C4-2B (cell line): ENCODE data around the gene KIAA1755.

Experiments used
- H3K27ac ChIP-seq: fragments of 450-650 bp; 2 replicates; pipeline ENCODE4 v1.5.1; 2017
- ZFX ChIP-seq: fragments of 450-650 bp; IDR thresholded peaks from 2 replicates; pipeline ENCODE4 v1.6.1; 2017
- TF ChIP-seq, protein P1 (sequence below): fragments of 450-650 bp; conservative IDR thresholded peaks from 2 replicates; pipeline ENCODE4 v1.5.1; 2017; ENCODE audit warnings: mild to moderate bottlenecking

Gene KIAA1755

DNA sequence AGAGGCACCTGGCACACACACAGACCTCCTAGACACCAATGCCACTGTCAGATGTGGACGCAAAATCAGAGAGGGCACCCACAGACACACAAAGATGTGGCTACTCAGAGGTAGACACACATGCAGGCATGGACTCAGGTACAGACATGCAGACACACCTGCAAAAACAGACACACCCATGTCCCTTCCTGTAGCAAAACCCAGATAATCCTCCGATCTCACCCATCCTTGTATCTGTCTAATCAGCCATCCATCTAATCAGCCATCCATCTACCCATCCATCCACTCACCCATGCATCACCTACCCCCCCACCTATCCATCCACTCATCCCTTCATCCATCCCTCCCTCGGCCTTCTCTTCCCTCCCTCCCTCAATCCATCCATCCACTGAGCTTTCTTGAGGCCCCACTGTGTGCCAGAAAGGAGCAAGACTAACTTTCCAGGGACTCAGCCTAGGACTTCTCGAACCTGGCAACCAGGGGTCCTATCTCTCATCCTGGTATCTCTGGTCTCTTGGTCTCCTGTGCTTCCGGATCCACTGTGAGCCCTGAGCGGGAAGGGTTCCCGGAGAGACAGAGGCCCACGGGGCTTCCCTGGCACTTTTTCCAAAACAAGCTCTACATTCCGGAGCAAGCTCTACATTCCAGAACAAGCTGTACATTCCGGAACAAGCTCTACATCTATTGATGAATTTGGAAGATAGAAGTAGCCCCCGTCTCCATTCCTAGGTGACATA is 94.4 kb downstream of the KIAA1755 start:
- no peak for TF ChIP-seq ZFX
- TF ChIP-seq, protein P1, sequence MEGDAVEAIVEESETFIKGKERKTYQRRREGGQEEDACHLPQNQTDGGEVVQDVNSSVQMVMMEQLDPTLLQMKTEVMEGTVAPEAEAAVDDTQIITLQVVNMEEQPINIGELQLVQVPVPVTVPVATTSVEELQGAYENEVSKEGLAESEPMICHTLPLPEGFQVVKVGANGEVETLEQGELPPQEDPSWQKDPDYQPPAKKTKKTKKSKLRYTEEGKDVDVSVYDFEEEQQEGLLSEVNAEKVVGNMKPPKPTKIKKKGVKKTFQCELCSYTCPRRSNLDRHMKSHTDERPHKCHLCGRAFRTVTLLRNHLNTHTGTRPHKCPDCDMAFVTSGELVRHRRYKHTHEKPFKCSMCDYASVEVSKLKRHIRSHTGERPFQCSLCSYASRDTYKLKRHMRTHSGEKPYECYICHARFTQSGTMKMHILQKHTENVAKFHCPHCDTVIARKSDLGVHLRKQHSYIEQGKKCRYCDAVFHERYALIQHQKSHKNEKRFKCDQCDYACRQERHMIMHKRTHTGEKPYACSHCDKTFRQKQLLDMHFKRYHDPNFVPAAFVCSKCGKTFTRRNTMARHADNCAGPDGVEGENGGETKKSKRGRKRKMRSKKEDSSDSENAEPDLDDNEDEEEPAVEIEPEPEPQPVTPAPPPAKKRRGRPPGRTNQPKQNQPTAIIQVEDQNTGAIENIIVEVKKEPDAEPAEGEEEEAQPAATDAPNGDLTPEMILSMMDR: no peak
- no peak overlapping the region for H3K27ac ChIP-seq

- no peak within 1 kb of the TSS for H3K27ac ChIP-seq
- TF ChIP-seq, protein P1: peak; percentile 94
- TF ChIP-seq ZFX: no peak
Observed at GRCh38 chr20:38165089-38165965, 95.2 kb downstream of the KIAA1755 start, which contains the start of gene TGM2. TSS of gene TGM2 (minus strand) at chr20:38165270. CDS start at chr20:38165198, 72 bp downstream.

- no peak for TF ChIP-seq ZFX
- TF ChIP-seq, protein P1: no peak
- no peak overlapping the region for H3K27ac ChIP-seq
Observed at GRCh38 chr20:38164624-38165088, 95.9 kb downstream of the KIAA1755 start.

DNA sequence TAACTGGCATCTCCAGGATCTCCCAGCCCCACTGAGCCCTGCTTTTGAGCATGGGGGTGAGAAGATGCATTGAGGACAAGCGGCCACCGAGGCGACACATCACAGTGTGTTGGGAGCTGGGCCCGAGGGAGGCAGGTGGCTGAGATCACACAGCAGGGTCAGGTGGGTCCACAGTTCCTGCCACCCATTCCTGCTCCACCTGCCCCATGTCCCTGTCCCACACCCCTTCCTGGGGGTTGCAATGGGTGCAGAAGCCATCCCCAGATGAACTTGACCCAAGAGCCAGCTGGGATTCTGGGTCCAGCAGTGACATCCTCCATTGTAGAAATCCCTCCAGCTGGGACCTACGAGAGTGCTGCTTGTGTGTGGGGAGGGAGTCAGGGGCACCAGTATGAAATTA is 96.5 kb downstream of the KIAA1755 start:
- H3K27ac ChIP-seq: no peak overlapping the region
- TF ChIP-seq, protein P1: no peak
- TF ChIP-seq ZFX: no peak

GRCh38 chr20:38162878-38163875 is 97.4 kb downstream of the KIAA1755 start:
- H3K27ac ChIP-seq: no peak overlapping the region
- TF ChIP-seq, protein P1: no peak
- TF ChIP-seq ZFX: no peak

DNA sequence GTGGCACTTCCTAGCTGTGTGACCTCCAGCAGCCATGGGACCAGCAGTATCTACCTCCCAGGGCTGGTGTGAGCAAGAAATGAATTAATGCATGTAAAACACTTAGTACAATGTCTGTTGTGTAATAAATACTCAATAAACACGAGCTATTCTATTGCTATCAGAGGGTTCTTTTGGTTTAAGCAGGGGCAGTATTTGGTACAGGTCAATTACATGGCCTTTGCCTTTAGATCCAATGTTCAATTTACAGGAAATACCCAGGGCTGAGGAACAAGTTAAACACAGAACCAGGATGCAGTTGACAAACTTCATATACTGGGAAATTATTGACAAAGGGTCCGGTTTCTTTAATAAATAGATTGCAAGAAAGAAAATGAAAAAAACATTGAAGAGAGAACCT is 98.4 kb downstream of the KIAA1755 start:
- H3K27ac ChIP-seq: no peak overlapping the region
- TF ChIP-seq ZFX: no peak
- TF ChIP-seq, protein P1: no peak
